ENCODE measurements around the gene EIF5AL1.
"Not testable (repeated sequence)": the region's sequence is repeated elsewhere in the genome, so short reads cannot be mapped to it uniquely, and the experiment has no call there.

Gene EIF5AL1

DNA sequence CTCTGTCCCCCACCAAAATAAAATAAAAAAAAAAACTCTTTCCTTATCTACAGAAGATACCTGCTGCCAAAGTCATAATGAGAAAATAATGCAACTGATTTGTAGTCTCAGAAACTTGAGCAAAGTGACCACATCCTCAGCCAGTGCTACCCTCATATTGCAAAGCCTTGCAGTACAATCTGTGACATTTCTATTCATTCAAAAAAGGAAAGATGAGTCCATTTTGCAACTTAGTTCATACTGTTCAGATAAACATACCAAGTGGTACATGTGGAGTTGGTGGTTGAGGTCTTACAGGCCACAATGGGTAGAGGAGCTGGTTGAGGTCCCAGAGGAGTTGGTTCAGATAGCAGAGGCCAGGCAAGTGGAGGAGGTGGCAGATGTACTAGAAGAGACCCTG, 6.5 kb upstream of the EIF5AL1 start:
- H2AFZ ChIP-seq (ENCODE audit: low read depth, low read length), result no peak overlapping the region
- no peaks in the 10 kb centered on the region for H3K79me2 ChIP-seq (ENCODE audit: low read length)
- H3K4me3 ChIP-seq (ENCODE audit: low read length), result no peak overlapping the region
- H3K4me1 ChIP-seq (ENCODE audit: low read length), result no peaks in the 10 kb centered on the region
- TF ChIP-seq, protein P1, sequence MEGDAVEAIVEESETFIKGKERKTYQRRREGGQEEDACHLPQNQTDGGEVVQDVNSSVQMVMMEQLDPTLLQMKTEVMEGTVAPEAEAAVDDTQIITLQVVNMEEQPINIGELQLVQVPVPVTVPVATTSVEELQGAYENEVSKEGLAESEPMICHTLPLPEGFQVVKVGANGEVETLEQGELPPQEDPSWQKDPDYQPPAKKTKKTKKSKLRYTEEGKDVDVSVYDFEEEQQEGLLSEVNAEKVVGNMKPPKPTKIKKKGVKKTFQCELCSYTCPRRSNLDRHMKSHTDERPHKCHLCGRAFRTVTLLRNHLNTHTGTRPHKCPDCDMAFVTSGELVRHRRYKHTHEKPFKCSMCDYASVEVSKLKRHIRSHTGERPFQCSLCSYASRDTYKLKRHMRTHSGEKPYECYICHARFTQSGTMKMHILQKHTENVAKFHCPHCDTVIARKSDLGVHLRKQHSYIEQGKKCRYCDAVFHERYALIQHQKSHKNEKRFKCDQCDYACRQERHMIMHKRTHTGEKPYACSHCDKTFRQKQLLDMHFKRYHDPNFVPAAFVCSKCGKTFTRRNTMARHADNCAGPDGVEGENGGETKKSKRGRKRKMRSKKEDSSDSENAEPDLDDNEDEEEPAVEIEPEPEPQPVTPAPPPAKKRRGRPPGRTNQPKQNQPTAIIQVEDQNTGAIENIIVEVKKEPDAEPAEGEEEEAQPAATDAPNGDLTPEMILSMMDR (IDR thresholded peaks at IDR 0.05; ENCODE audit: low read depth, low read length), result no peak
- TF ChIP-seq EZH2phosphoT487 (IDR thresholded peaks at IDR 0.05; ENCODE audit: low read depth), result no peak
- peaks cover 3% of the 10 kb centered on the region for H3K27me3 ChIP-seq (ENCODE audit: low read depth, low read length)
- H3K4me2 ChIP-seq (ENCODE audit: low read length), result no peak overlapping the region
- no peaks in the 10 kb centered on the region for H3K9me3 ChIP-seq (ENCODE audit: insufficient read depth, low read length)
- no peak overlapping the region for H3K9ac ChIP-seq (ENCODE audit: low read length)
- H3K36me3 ChIP-seq (replicated peaks; ENCODE audit: low read depth, low read length), result no peaks in the 10 kb centered on the region
- H4K20me1 ChIP-seq (ENCODE audit: insufficient read depth, low read length), result no peaks in the 10 kb centered on the region
- no peak overlapping the region for H3K27ac ChIP-seq (ENCODE audit: low read length)

DNA sequence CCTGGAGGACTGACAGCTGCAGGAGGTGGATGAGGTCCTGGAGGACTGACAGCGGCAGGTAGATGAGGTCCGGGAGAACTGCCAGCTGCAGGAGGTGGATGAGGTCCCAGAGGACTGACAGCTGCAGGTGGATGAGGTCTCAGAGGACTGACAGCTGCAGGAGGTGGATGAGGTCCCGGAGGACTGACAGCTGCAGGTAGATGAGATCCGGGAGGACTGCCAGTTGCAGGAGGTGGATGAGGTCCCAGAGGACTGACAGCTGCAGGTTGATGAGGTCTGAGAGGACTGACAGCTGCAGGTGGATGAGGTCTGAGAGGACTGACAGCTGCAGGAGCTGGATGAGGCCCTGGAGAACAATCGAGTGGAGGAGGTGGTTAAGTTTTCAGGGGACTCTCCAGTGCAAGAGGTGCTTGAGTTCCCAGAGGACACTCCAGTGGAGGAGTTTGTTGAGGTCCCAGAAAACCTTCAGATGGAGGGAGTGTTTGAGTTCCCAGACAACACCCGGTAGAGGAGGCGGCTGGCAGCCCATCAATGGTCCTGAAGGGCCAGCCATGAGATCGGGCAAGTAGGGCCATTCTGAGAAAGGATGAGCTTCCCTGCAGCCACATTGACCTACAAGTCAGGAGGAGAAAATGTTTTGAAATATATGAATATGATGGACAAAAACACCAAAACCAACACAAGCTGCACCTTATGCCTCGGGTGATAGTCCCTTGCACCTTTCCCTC, 4.7 kb upstream of the EIF5AL1 start:
- TF ChIP-seq EZH2phosphoT487 (IDR thresholded peaks at IDR 0.05; ENCODE audit: low read depth), result no peak
- TF ChIP-seq, protein P1 (IDR thresholded peaks at IDR 0.05; ENCODE audit: low read depth, low read length), result no peak

DNA sequence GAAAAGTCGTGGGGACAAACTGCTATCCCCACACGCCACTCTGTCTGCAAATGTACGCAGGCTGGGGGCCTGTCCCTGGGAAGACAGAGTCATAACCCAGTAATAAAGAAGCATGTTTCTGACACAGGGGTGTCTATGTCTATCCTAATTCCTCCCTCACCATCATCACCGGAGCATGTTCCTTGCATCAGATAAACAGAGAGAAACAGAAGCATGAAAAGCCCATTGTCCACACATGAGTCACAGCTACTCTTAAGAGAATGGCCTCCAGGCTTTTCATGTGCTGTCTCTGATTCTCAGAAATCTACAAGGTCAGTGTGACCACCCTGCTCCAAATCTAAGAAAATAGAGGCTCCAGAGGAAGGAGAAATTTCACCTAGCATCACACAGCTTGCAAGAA, 4.1 kb upstream of the EIF5AL1 start:
- not testable (repeated sequence) for H3K9me3 ChIP-seq (ENCODE audit: insufficient read depth, low read length); H3K9ac ChIP-seq (ENCODE audit: low read length); H3K4me2 ChIP-seq (ENCODE audit: low read length); H4K20me1 ChIP-seq (ENCODE audit: insufficient read depth, low read length); H3K4me3 ChIP-seq (ENCODE audit: low read length); H3K27me3 ChIP-seq (ENCODE audit: low read depth, low read length); H3K36me3 ChIP-seq (replicated peaks; ENCODE audit: low read depth, low read length); H3K27ac ChIP-seq (ENCODE audit: low read length); H2AFZ ChIP-seq (ENCODE audit: low read depth, low read length); H3K4me1 ChIP-seq (ENCODE audit: low read length); H3K79me2 ChIP-seq (ENCODE audit: low read length)

More for the DNA sequence above, 4.7 kb upstream of the EIF5AL1 start:
- H3K27me3 ChIP-seq (ENCODE audit: low read depth, low read length), result peaks cover 3% of the 10 kb centered on the region
- no peaks in the 10 kb centered on the region for H3K4me1 ChIP-seq (ENCODE audit: low read length)
- no peak overlapping the region for H3K9ac ChIP-seq (ENCODE audit: low read length)
- H3K4me2 ChIP-seq (ENCODE audit: low read length), result no peak overlapping the region
- H3K79me2 ChIP-seq (ENCODE audit: low read length), result no peaks in the 10 kb centered on the region
- no peaks in the 10 kb centered on the region for H3K36me3 ChIP-seq (replicated peaks; ENCODE audit: low read depth, low read length)
- no peak overlapping the region for H3K27ac ChIP-seq (ENCODE audit: low read length)
- H2AFZ ChIP-seq (ENCODE audit: low read depth, low read length), result no peak overlapping the region
- H3K9me3 ChIP-seq (ENCODE audit: insufficient read depth, low read length), result no peaks in the 10 kb centered on the region
- H4K20me1 ChIP-seq (ENCODE audit: insufficient read depth, low read length), result no peaks in the 10 kb centered on the region
- H3K4me3 ChIP-seq (ENCODE audit: low read length), result no peak overlapping the region

DNA sequence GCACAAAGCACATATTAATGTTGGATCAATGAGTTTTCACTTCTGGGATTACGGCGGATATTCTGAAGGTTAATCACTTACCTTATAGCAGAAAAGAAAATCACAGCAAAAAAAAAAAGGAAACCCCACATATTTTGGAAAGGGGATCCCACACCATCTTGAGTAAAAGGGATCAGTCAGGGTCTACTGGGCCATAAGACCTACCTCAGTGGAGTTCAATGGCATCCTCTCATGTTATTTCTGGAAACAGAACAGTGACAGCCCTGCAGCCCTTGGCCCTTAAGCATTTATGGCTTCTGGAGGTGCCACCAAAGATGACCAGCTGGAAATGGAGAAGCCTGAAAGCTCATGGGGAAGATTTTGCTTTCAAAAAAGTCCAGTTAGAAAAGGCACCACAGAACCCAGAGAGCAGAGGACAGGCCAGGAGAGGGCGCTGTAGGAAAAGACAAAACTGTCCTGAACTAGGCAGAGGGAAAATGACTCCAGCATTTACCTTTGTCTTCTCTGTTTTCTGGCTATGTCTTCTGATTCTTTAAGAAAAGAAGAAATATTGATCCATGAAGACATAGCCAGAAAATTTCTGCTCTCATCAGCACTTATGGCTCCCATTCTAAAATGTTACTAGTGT, 2.9 kb upstream of the EIF5AL1 start:
- H2AFZ ChIP-seq (ENCODE audit: low read depth, low read length); H3K9me3 ChIP-seq (ENCODE audit: insufficient read depth, low read length); H3K79me2 ChIP-seq (ENCODE audit: low read length); H3K27ac ChIP-seq (ENCODE audit: low read length); H4K20me1 ChIP-seq (ENCODE audit: insufficient read depth, low read length); H3K27me3 ChIP-seq (ENCODE audit: low read depth, low read length); H3K4me3 ChIP-seq (ENCODE audit: low read length); H3K36me3 ChIP-seq (replicated peaks; ENCODE audit: low read depth, low read length); H3K4me1 ChIP-seq (ENCODE audit: low read length); H3K4me2 ChIP-seq (ENCODE audit: low read length); H3K9ac ChIP-seq (ENCODE audit: low read length): not testable (repeated sequence)

DNA sequence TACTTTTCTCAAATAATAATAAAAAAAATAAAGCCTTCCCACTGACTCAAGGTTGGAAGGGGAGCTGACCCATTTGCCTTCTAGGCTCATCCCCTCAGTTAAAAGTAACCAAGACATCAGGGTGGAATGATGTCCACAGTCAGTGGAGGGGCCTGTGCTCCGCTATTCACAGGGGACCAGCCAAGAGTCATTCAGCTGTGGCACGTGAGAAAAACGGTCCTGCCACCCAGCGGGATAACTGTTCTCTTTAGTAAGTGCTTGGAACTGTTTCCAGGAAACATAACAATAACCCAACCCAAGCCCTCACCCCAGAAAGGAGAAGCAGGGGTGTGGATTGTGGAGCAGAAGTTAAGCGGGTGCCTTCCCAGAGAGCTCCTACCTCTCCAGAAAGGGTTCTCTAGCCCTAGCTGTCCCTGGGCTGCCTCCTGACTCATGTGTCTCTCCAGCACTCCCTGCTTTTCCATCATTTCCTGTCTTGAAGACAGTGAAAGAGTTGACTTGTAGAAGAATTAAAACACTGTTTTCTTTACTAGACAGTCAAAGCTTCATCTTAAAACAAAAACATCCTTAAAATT, 2.3 kb upstream of the EIF5AL1 start:
- H3K27ac ChIP-seq (ENCODE audit: low read length); H3K4me2 ChIP-seq (ENCODE audit: low read length); H3K4me1 ChIP-seq (ENCODE audit: low read length); H4K20me1 ChIP-seq (ENCODE audit: insufficient read depth, low read length); H3K4me3 ChIP-seq (ENCODE audit: low read length); H3K79me2 ChIP-seq (ENCODE audit: low read length); H2AFZ ChIP-seq (ENCODE audit: low read depth, low read length); H3K9ac ChIP-seq (ENCODE audit: low read length); H3K36me3 ChIP-seq (replicated peaks; ENCODE audit: low read depth, low read length); H3K9me3 ChIP-seq (ENCODE audit: insufficient read depth, low read length); H3K27me3 ChIP-seq (ENCODE audit: low read depth, low read length): not testable (repeated sequence)

DNA sequence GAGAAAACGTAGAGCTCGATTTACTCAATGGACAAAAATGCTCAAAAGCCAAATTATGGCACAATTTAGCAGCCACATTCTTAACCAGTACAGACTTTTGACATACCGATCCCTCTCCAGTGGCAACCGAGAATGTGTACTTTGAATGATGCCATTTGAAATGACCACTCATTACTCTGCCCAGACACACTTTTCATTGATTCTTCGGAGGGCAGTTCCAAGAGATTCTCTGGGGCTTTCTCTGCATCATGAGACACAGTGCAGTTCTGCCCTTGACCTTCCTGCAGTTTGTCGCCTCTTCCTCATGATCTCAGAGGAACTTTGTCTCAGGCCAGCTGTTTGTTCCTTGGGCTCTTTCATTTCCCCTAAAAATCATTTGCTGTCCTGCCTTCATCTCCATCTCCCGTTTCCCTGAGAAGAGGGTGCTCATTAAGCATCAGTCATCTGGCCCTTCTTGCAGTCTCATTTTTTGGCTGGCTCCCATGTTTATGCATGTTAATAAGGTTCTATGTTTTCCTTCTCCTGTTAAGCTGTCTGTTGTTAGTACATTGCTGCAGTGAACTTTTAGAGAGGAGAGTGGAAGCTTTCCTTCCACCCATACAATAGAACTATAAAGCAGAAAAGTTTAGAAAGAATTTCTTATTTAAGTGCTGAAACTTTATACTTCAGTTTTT, 4.3 kb downstream of the EIF5AL1 start:
- not testable (repeated sequence) for H3K36me3 ChIP-seq (replicated peaks; ENCODE audit: low read depth, low read length); H4K20me1 ChIP-seq (ENCODE audit: insufficient read depth, low read length); H3K9ac ChIP-seq (ENCODE audit: low read length); H3K27me3 ChIP-seq (ENCODE audit: low read depth, low read length); H3K27ac ChIP-seq (ENCODE audit: low read length); H3K4me2 ChIP-seq (ENCODE audit: low read length); H2AFZ ChIP-seq (ENCODE audit: low read depth, low read length); H3K9me3 ChIP-seq (ENCODE audit: insufficient read depth, low read length); H3K4me1 ChIP-seq (ENCODE audit: low read length); H3K4me3 ChIP-seq (ENCODE audit: low read length); H3K79me2 ChIP-seq (ENCODE audit: low read length)

DNA sequence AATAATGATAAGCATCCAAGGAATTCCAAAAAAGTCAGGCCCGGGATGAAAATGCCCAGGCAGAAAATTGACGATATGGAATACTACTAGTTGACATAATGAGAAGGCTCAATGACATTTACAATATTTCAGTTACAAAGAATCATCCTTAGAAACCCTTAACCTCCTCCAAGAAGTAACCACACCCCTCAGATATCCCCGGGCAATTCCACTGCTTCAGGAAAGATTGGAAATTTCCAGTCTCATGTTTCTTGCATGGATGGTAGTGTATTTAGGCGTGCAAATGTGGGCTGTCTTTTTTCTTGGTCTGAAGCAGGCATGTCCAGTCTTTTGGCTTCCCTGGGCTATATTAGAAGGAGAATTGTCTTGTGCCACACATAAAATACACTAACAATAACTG, 5.2 kb downstream of the EIF5AL1 start:
- not testable (repeated sequence) for H3K27ac ChIP-seq (ENCODE audit: low read length); H3K36me3 ChIP-seq (replicated peaks; ENCODE audit: low read depth, low read length); H3K4me1 ChIP-seq (ENCODE audit: low read length); H4K20me1 ChIP-seq (ENCODE audit: insufficient read depth, low read length); H3K9me3 ChIP-seq (ENCODE audit: insufficient read depth, low read length); H2AFZ ChIP-seq (ENCODE audit: low read depth, low read length); H3K9ac ChIP-seq (ENCODE audit: low read length); H3K4me2 ChIP-seq (ENCODE audit: low read length); H3K4me3 ChIP-seq (ENCODE audit: low read length); H3K27me3 ChIP-seq (ENCODE audit: low read depth, low read length); H3K79me2 ChIP-seq (ENCODE audit: low read length)

All from OCI-LY3 (cell line).